ENCODE results near the gene ABHD2. TPM values are rescaled to one million over a fixed set of nuclear protein-coding genes. Genes with fewer than 3 reads are reported as not detected.

ABHD2 gene
- total RNA-seq, 1 donor from 2014 or later, result 32.3 TPM

DNA sequence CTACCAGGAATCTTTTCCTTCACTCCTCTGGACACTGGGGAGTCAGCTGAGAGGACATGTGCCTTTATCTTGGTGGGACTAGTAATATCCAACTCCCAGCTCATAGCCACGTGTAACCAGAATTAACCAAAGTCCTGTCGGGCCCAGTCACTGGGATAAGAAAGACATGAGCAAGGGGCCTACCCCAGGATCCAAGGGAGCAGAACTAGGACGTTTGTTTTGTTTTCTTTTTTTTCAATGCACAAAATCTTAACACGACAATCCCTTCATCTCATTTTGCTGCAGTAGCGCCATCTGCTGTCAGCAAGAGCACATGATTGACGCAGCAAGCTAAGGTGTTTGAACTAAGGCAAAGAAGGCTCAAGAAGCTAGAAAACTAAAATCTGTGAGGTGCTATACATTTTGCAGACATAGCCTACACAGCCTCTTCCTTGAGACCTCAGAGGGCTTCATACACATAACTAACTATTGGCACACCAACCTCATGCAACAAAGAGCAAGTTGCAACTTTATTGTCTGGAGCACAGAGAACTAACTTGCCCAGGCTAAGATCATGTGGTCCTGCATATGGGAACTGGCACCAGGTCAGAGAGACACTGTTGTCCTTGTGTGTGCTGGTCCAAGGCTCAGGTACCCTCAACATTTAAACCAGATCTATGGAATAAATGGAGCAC, 89.5 kb downstream of the ABHD2 start:
- peak; percentile 61 for DNase-seq (ENCODE audit: low spot score)
- Mint-ChIP-seq H3K36me3 (ENCODE audit: low read depth, unreplicated experiment) (peaks cover 9% of the 10 kb centered on the region), H3K9me3 (ENCODE audit: unreplicated experiment) (no peaks in the 10 kb centered on the region), H3K27me3 (ENCODE audit: unreplicated experiment) (no peaks in the 10 kb centered on the region), H3K4me3 (ENCODE audit: unreplicated experiment) (no peak overlapping the region), H3K4me1 (ENCODE audit: unreplicated experiment) (no peaks in the 10 kb centered on the region), H3K27ac (ENCODE audit: unreplicated experiment) (no peak overlapping the region)
- TF ChIP-seq CTCF (IDR thresholded peaks at IDR 0.05; ENCODE audit: unreplicated experiment), result peak; percentile 70

DNA sequence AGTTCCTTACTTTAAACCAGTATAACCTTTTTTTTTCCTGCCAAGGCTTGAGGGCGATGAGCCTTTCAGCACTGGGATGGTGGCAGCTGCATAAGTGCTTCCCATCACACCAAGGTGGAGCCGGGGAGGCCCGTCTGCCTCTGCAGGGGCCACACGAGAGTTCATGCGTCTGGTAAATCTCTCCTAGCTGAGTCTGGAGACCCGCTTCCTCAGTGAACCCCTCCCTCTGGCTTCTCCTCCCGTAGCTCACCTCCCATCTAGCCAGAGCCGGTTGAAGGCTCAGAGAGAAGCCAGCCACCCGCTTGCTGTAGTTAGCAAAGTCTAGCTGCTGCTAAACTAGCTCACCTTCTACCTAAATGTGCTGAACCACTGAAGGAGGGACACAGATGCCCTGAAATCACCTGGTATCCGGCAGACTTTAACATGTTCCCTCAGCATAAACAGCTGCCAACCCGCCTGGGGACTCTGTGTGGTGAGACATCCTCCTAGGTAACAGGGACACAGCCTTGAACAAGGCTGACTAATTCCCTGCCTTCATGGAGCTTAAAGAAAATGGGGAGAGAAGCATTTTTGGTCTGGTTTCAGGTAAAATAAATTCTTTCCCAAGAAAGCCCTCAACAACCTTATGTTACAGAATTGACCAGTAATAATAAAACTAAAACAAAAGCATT, 90.2 kb downstream of the ABHD2 start:
- no peak for TF ChIP-seq CTCF (IDR thresholded peaks at IDR 0.05; ENCODE audit: unreplicated experiment)
- no peak overlapping the region for H3K27ac Mint-ChIP-seq (ENCODE audit: unreplicated experiment)
- no peaks in the 10 kb centered on the region for H3K27me3 Mint-ChIP-seq (ENCODE audit: unreplicated experiment)
- DNase-seq (ENCODE audit: low spot score), result no peak
- no peak overlapping the region for H3K4me3 Mint-ChIP-seq (ENCODE audit: unreplicated experiment)
- H3K4me1 Mint-ChIP-seq (ENCODE audit: unreplicated experiment), result no peaks in the 10 kb centered on the region
- H3K36me3 Mint-ChIP-seq (ENCODE audit: low read depth, unreplicated experiment), result peaks cover 9% of the 10 kb centered on the region
- H3K9me3 Mint-ChIP-seq (ENCODE audit: unreplicated experiment), result no peaks in the 10 kb centered on the region

GRCh38 chr15:89179966-89180875, 92.0 kb downstream of the ABHD2 start:
- Mint-ChIP-seq H3K27me3 (ENCODE audit: unreplicated experiment) (no peaks in the 10 kb centered on the region), H3K4me1 (ENCODE audit: unreplicated experiment) (no peaks in the 10 kb centered on the region), H3K27ac (ENCODE audit: unreplicated experiment) (no peak overlapping the region), H3K9me3 (ENCODE audit: unreplicated experiment) (no peaks in the 10 kb centered on the region), H3K4me3 (ENCODE audit: unreplicated experiment) (no peak overlapping the region), H3K36me3 (ENCODE audit: low read depth, unreplicated experiment) (peaks cover 9% of the 10 kb centered on the region)
- DNase-seq (ENCODE audit: low spot score), result no peak
- TF ChIP-seq CTCF (IDR thresholded peaks at IDR 0.05; ENCODE audit: unreplicated experiment), result no peak

- no peak for TF ChIP-seq CTCF (IDR thresholded peaks at IDR 0.05; ENCODE audit: unreplicated experiment)
- H3K4me1 Mint-ChIP-seq (ENCODE audit: unreplicated experiment), result no peaks in the 10 kb centered on the region
- H3K36me3 Mint-ChIP-seq (ENCODE audit: low read depth, unreplicated experiment), result peaks cover 5% of the 10 kb centered on the region
- H3K27ac Mint-ChIP-seq (ENCODE audit: unreplicated experiment), result no peak overlapping the region
- DNase-seq (ENCODE audit: low spot score), result no peak
- no peak overlapping the region for H3K4me3 Mint-ChIP-seq (ENCODE audit: unreplicated experiment)
- H3K27me3 Mint-ChIP-seq (ENCODE audit: unreplicated experiment), result no peaks in the 10 kb centered on the region
- H3K9me3 Mint-ChIP-seq (ENCODE audit: unreplicated experiment), result no peaks in the 10 kb centered on the region
These were observed 96.1 kb downstream of the ABHD2 start for GRCh38 chr15:89184357-89184756.

Measured in endothelial cell (in vitro differentiated cells).